ENCODE results near the gene DIPK2B. TPM values are rescaled to one million over a fixed set of nuclear protein-coding genes. Genes with fewer than 3 reads are reported as not detected.

The DIPK2B gene
- total and polyA plus RNA-seq, 7 donors: 7.3 to 19.4 (median 14.0) TPM

DNA sequence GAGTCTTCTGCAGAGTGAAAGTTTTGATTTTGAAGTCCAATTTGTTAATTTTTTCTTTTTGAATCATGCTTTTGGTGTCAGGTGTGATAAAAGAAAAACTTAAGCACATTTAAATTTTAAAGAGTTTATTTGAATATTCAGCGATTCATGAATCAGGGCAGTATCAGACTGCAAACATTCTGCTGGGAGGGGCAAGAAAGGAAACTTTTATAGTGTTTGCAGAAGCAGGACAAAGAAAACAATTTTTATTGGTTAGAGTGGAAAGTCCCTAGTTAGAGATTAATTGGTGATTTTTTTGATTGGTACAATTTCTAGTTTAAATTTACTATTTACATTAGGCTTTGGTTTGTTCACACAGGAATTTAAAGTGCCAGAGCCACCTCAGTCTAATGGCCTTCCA, 1.5 kb upstream of the DIPK2B start:
- TF ChIP-seq, protein P1, sequence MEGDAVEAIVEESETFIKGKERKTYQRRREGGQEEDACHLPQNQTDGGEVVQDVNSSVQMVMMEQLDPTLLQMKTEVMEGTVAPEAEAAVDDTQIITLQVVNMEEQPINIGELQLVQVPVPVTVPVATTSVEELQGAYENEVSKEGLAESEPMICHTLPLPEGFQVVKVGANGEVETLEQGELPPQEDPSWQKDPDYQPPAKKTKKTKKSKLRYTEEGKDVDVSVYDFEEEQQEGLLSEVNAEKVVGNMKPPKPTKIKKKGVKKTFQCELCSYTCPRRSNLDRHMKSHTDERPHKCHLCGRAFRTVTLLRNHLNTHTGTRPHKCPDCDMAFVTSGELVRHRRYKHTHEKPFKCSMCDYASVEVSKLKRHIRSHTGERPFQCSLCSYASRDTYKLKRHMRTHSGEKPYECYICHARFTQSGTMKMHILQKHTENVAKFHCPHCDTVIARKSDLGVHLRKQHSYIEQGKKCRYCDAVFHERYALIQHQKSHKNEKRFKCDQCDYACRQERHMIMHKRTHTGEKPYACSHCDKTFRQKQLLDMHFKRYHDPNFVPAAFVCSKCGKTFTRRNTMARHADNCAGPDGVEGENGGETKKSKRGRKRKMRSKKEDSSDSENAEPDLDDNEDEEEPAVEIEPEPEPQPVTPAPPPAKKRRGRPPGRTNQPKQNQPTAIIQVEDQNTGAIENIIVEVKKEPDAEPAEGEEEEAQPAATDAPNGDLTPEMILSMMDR (IDR thresholded peaks at IDR 0.05): no peak
- no peak for ATAC-seq
- intact Hi-C loops (cut with DNase I): no loop called here
- 59 to 80% (median 64%) methylated on average over 1 of the region's 1 CpG for WGBS, 3 donors
- no peak overlapping the region for H3K27ac ChIP-seq
- no peaks in the 10 kb centered on the region for H3K4me1 ChIP-seq
- peaks cover 0 to 29% (median 0%) of the 10 kb centered on the region in 3 donors for H3K27me3 ChIP-seq (ENCODE audit: insufficient read depth in 3 of 3, low read length in 2 of 3)
- no peak for DNase-seq
- no peaks in the 10 kb centered on the region for H3K36me3 ChIP-seq (ENCODE audit: insufficient read depth in 1 of 2, low read depth in 1 of 2)
- H3K4me3 ChIP-seq: no peak overlapping the region
- H3K9me3 ChIP-seq: peaks cover 21% of the 10 kb centered on the region

DNA sequence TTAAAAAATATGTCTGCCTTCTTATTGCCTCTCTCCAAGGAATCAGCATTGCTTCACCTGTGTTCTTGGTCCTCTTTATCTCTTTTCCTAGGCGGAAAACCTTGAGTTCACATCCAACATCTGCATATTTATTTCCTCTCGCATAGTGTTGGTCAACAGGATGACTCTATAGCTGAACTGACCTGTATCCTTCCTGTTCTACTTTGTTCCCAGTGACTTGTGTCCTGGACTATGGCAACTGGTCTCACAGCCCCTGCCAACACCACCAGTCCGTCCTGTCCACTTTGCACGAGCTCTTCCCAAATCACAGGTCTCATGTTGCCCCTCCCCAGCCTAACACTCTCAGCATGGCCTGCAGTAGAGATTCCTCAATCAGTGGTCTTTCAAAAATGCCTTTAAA, 2.0 kb downstream of the DIPK2B start:
- DNase-seq (no peak), ATAC-seq (peak in 1 of 4 donors; percentile 45)
- intact Hi-C loops (cut with DNase I): loop anchor here in 1 of 2 donors (10.0 kb wide), 1 partner anchor 1244 kb away; no protein-coding TSS in a partner anchor
- Histone ChIP-seq H3K36me3 (ENCODE audit: insufficient read depth in 1 of 2, low read depth in 1 of 2) (no peaks in the 10 kb centered on the region), H3K9me3 (no peaks in the 10 kb centered on the region), H3K27me3 (ENCODE audit: insufficient read depth in 3 of 3, low read length in 2 of 3) (peaks cover 0 to 38% (median 0%) of the 10 kb centered on the region in 3 donors), H3K4me3 (peak overlapping the region; percentile 57), H3K4me1 (no peaks in the 10 kb centered on the region), H3K27ac (peak overlapping the region; percentile 3)
- whole genome bisulfite sequencing, 3 donors: 76 to 87% (median 77%) methylated on average over 3 to 4 of the region's 4 CpGs
- TF ChIP-seq, protein P1 (IDR thresholded peaks at IDR 0.05): no peak

DNA sequence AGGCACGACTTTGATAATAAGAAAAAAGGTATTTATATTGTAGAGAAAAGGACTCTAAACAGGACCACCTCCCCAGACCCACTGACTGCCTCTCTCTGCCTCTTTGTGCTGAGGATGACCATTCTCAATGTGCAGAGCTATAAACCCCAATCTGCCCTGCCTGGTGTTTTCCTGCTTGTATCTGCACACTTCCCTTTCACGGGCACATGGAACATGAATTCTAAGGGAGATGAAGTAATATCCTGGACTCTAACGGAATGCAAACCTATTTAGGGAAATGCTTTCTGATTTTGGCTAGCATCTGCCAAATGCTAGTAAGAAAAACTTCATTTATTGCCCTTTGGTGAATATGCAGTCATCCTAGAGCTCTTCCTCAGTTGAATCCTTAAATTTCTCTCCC, 2.4 kb downstream of the DIPK2B start:
- ATAC-seq (no peak), DNase-seq (no peak)
- Histone ChIP-seq H3K27ac (no peak overlapping the region), H3K9me3 (no peaks in the 10 kb centered on the region), H3K27me3 (ENCODE audit: insufficient read depth in 3 of 3, low read length in 2 of 3) (peaks cover 0 to 38% (median 0%) of the 10 kb centered on the region in 3 donors), H3K4me1 (no peaks in the 10 kb centered on the region), H3K36me3 (ENCODE audit: insufficient read depth in 1 of 2, low read depth in 1 of 2) (no peaks in the 10 kb centered on the region), H3K4me3 (peak overlapping the region; percentile 57)
- intact Hi-C loops (cut with DNase I): loop anchor here in 1 of 2 donors (10.0 kb wide), 1 partner anchor 1244 kb away; no protein-coding TSS in a partner anchor
- WGBS, 3 donors: 35 to 37% (median 37%) methylated on average over 3 of the region's 3 CpGs
- TF ChIP-seq, protein P1 (IDR thresholded peaks at IDR 0.05): no peak

DNA sequence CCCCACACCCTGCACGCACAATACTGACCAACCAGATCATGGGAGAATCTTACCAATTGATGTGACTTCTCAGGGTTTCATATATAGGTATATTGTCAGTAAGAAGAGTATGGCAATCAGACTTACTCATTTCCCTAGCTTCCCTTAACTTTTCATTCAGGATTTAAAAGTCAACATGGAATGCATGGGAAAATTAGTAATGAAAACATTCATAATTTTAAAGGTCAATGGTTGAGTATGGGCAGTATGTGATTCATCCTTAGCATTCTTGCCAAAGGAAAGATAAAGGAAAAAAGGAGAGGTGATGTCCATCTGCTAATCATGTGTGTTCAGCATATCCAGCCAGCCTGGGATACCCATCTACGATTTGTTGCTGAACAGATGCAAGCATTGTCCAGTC, 4.0 kb downstream of the DIPK2B start:
- intact Hi-C loops (cut with DNase I): loop anchor here in 1 of 2 donors (10.0 kb wide), 1 partner anchor 1242 kb away; no protein-coding TSS in a partner anchor
- no peak overlapping the region for H3K27ac ChIP-seq
- TF ChIP-seq, protein P1 (IDR thresholded peaks at IDR 0.05): no peak
- ATAC-seq: no peak
- no peak for DNase-seq
- H3K27me3 ChIP-seq (ENCODE audit: insufficient read depth in 3 of 3, low read length in 2 of 3): peaks cover 0 to 42% (median 0%) of the 10 kb centered on the region in 3 donors
- peak overlapping the region; percentile 57 for H3K4me3 ChIP-seq
- no peaks in the 10 kb centered on the region for H3K4me1 ChIP-seq
- no peaks in the 10 kb centered on the region for H3K36me3 ChIP-seq (ENCODE audit: insufficient read depth in 1 of 2, low read depth in 1 of 2)
- 63 to 81% (median 67%) methylated on average over 2 of the region's 2 CpGs for WGBS, 3 donors
- H3K9me3 ChIP-seq: no peaks in the 10 kb centered on the region
